Activated CD8-positive, alpha-beta memory T cell treated with anti-CD3 and anti-CD28 coated beads, Interleukin-2, amount 10 ng/mL, durations not matched to agents 7 days and 5 days (primary cell): ENCODE measurements around the gene FOXD4L6. TPM values are rescaled to one million over a fixed set of nuclear protein-coding genes. Genes with fewer than 3 reads are reported as not detected.
A peak's percentile ranks its signal among the peaks of the same experiment; 100 is the strongest.
"Not testable (repeated sequence)": the region's sequence is repeated elsewhere in the genome, so short reads cannot be mapped to it uniquely, and the experiment has no call there.

Experiments used
- ATAC-seq: fragments of 150-1000 bp; cut with Tn5 transposase; one replicate; pipeline ENCODE4 v1.10.0; 2021; ENCODE audit warnings: moderate library complexity
- CTCF ChIA-PET: fragments of 350-600 bp; sonication (Branson Sonifier 250); formaldehyde crosslinking; loops from one replicate; lab custom pipeline; 2021; ENCODE audit warnings: antibody characterized with exemption; lab: Charles Lee
- DNase-seq: peaks from one replicate; pipeline ENCODE4 v3.0.0-alpha.2; 2020
- H3K27ac Mint-ChIP-seq: one replicate; pipeline ENCODE4 v1.8.0; 2021; ENCODE audit warnings: mild to moderate bottlenecking, mixed read lengths
- H3K27me3 Mint-ChIP-seq: one replicate; pipeline ENCODE4 v1.8.0; 2021; ENCODE audit warnings: mixed read lengths
- H3K36me3 Mint-ChIP-seq: one replicate; pipeline ENCODE4 v1.8.0; 2021; ENCODE audit warnings: mild to moderate bottlenecking, mixed read lengths
- H3K4me1 Mint-ChIP-seq: one replicate; pipeline ENCODE4 v1.8.0; 2021; ENCODE audit warnings: mixed read lengths
- H3K4me3 Mint-ChIP-seq: one replicate; pipeline ENCODE4 v1.8.0; 2021; ENCODE audit warnings: mild to moderate bottlenecking, moderate library complexity, mixed read lengths
- H3K9me3 Mint-ChIP-seq: one replicate; pipeline ENCODE4 v1.8.0; 2022; ENCODE audit warnings: low read depth, mixed read lengths
- total RNA-seq, 2 experiments: library from RNA; stranded (reverse); gene quantifications; one replicate each; pipeline ENCODE4 v1.2.3, GENCODE V29; 2021

Gene FOXD4L6
- not detected for total RNA-seq

DNA sequence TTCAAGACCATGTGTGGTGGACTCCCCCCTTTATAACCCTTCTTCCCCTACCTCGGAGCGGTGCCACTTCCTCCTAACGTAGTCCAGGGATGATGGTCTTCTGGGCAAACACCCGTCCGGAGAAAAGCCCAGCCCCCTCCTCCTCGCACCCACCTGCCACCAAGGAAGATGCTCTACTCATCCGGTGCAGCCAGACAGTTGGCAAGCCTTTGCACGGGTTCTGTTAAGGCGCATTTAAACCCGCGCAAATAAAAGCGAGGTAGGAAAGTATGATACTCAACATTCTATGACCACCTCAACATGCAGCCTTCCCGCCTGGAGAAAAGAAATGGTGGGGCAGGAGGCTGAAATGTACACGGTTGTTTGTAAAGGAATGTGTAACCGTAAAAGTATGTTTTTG lies at the start of gene FOXD4L6:
Gene FOXD4L6, minus strand, starts transcription at position 101 of the 400 bp plus-strand sequence. CDS start 298 bp downstream, outside the sequence.
- H3K27ac Mint-ChIP-seq, CTCF ChIA-PET, H3K9me3 Mint-ChIP-seq, H3K4me3 Mint-ChIP-seq, DNase-seq, H3K27me3 Mint-ChIP-seq, H3K4me1 Mint-ChIP-seq, ATAC-seq, H3K36me3 Mint-ChIP-seq: not testable (repeated sequence)

DNA sequence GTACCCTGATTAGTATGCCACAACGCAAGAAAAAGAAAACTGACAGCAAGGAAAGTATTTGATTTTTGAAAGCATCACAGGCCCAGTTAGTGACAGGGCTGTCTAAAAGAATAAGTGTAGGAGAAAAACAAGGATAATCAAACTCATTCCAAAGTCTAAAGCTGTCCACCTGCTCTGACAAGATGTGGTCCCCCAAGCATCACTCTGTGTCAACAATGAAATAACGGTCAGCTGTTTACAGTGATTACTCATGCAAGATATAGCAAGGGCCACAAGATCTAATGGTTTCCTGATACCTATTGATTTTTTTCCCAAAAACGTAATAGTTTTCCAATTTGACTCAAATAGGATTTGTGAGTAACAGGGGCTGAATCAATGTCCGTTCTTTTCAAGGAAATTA lies 46.5 kb upstream of the FOXD4L6 start:
- ATAC-seq, DNase-seq, H3K9me3 Mint-ChIP-seq, H3K27ac Mint-ChIP-seq, CTCF ChIA-PET, H3K4me3 Mint-ChIP-seq, H3K27me3 Mint-ChIP-seq, H3K36me3 Mint-ChIP-seq, H3K4me1 Mint-ChIP-seq: not testable (repeated sequence)

DNA sequence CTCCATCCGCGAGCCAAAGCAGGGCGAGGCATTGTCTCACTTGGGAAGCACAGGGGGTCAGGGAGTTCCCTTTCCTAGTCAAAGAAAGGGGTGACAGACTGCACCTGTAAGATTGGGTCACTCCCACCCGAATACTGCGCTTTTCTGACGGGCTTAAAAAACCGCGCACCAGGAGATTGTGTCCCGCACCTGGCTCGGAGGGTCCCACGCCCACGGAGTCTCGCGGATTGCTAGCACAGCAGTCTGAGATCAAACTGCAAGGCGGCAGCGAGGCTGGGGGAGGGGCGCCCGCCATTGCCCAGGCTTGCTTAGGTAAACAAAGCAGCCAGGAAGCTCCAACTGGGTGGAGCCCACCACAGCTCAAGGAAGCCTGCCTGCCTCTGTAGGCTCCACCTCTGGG lies 21.6 kb upstream of the FOXD4L6 start:
- H3K9me3 Mint-ChIP-seq, H3K4me1 Mint-ChIP-seq, H3K27me3 Mint-ChIP-seq, H3K27ac Mint-ChIP-seq, ATAC-seq, DNase-seq, CTCF ChIA-PET, H3K4me3 Mint-ChIP-seq, H3K36me3 Mint-ChIP-seq: not testable (repeated sequence)

GRCh38 chr9:41141878-41142277 lies 13.4 kb upstream of the FOXD4L6 start:
- H3K4me1 Mint-ChIP-seq, DNase-seq, CTCF ChIA-PET, H3K9me3 Mint-ChIP-seq, H3K27me3 Mint-ChIP-seq, H3K36me3 Mint-ChIP-seq, ATAC-seq, H3K27ac Mint-ChIP-seq, H3K4me3 Mint-ChIP-seq: not testable (repeated sequence)

GRCh38 chr9:41126746-41127446 lies 1.6 kb downstream of the FOXD4L6 start:
- H3K4me1 Mint-ChIP-seq, H3K27me3 Mint-ChIP-seq, H3K4me3 Mint-ChIP-seq, H3K36me3 Mint-ChIP-seq, ATAC-seq, H3K9me3 Mint-ChIP-seq, CTCF ChIA-PET, H3K27ac Mint-ChIP-seq, DNase-seq: not testable (repeated sequence)

GRCh38 chr9:41125936-41126335 lies 2.5 kb downstream of the FOXD4L6 start:
- H3K9me3 Mint-ChIP-seq, DNase-seq, H3K27ac Mint-ChIP-seq, H3K27me3 Mint-ChIP-seq, H3K4me1 Mint-ChIP-seq, H3K36me3 Mint-ChIP-seq, ATAC-seq, CTCF ChIA-PET, H3K4me3 Mint-ChIP-seq: not testable (repeated sequence)

DNA sequence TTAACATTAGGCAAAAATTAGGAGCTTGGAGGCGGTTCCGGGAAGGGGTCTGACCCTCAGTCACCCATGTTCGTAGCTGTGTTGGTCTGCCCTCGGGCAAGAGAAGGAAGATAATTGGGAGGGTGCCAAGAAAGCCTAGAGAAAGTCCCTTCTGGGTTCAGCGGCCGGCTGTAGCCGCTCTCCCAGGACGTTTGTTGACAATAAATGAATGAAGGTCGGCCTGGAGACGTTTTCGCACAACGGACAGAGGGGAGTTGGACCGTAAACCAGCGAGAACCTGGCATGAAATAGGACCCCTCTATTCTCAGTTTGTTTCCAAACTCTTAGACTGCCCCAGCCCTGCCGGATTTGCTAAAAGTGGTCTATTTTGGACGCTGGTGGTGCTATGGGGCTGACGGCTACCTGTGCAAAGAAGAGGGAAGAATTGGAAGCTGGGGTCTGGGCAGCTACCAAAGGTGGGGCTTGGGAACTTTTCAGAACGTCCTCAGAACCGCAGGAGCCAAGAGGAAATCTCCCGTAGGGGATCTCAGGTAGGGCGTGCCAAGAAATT lies 3.3 kb downstream of the FOXD4L6 start:
- H3K9me3 Mint-ChIP-seq, CTCF ChIA-PET, H3K27me3 Mint-ChIP-seq, DNase-seq, ATAC-seq, H3K4me1 Mint-ChIP-seq, H3K27ac Mint-ChIP-seq, H3K4me3 Mint-ChIP-seq, H3K36me3 Mint-ChIP-seq: not testable (repeated sequence)

GRCh38 chr9:41124250-41125108 lies 4.0 kb downstream of the FOXD4L6 start:
- H3K4me3 Mint-ChIP-seq, CTCF ChIA-PET, ATAC-seq, H3K9me3 Mint-ChIP-seq, H3K27me3 Mint-ChIP-seq, H3K27ac Mint-ChIP-seq, H3K36me3 Mint-ChIP-seq, H3K4me1 Mint-ChIP-seq, DNase-seq: not testable (repeated sequence)

- H3K27ac Mint-ChIP-seq, H3K36me3 Mint-ChIP-seq, CTCF ChIA-PET, ATAC-seq, H3K4me3 Mint-ChIP-seq, DNase-seq, H3K27me3 Mint-ChIP-seq, H3K9me3 Mint-ChIP-seq, H3K4me1 Mint-ChIP-seq: not testable (repeated sequence)
These were observed 4.7 kb downstream of the FOXD4L6 start for GRCh38 chr9:41123812-41124211.

GRCh38 chr9:41123396-41123795 lies 5.1 kb downstream of the FOXD4L6 start:
- CTCF ChIA-PET, H3K4me1 Mint-ChIP-seq, DNase-seq, H3K27me3 Mint-ChIP-seq, H3K4me3 Mint-ChIP-seq, H3K9me3 Mint-ChIP-seq, ATAC-seq, H3K27ac Mint-ChIP-seq, H3K36me3 Mint-ChIP-seq: not testable (repeated sequence)

DNA sequence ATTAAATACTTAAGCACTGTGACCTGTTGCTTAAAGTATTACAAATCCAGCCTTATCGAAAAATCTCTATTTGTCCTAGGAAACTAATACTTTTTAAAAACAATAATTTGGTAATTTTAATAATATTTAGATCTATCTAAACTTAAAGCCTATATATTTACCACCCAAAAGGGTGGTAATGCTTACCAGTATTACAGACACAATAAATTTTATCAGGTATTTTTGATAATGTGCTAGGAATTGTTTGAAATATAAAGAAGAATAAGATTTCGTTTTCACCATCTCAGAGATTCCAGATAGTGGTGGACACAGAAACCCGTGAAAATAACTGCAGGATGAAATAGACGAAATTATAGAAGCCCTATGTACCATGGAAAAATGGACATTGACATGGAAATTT lies 7.8 kb downstream of the FOXD4L6 start:
- ATAC-seq, H3K4me3 Mint-ChIP-seq, DNase-seq, H3K27ac Mint-ChIP-seq, H3K4me1 Mint-ChIP-seq, H3K27me3 Mint-ChIP-seq, H3K9me3 Mint-ChIP-seq, CTCF ChIA-PET, H3K36me3 Mint-ChIP-seq: not testable (repeated sequence)

- not testable (repeated sequence) for H3K9me3 Mint-ChIP-seq
These were observed 8.8 kb downstream of the FOXD4L6 start for GRCh38 chr9:41119719-41120118.

DNA sequence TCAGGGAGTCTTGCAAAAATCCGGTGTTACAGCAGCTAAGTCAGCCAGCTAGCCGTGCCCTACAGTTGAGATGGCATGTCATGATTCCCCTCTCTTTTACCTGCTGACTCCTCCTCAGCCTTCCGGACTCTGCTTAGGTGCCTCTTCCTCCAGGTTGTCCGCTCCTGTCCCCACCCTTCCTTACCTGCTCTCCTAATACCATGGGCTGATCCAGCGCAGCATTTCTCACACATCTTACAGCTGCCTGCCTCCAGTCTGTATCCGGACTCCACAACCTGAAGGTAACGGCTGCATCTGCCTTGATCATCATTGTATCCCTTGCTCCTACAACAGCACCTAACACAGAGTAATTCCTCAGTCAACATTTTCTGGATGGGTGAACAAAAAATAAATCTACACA lies 9.2 kb downstream of the FOXD4L6 start:
- CTCF ChIA-PET, H3K27ac Mint-ChIP-seq, H3K9me3 Mint-ChIP-seq, H3K27me3 Mint-ChIP-seq, DNase-seq, H3K36me3 Mint-ChIP-seq, H3K4me3 Mint-ChIP-seq, H3K4me1 Mint-ChIP-seq, ATAC-seq: not testable (repeated sequence)

More at GRCh38 chr9:41119719-41120118, 8.8 kb downstream of the FOXD4L6 start:
- H3K27me3 Mint-ChIP-seq, DNase-seq, H3K4me3 Mint-ChIP-seq, H3K36me3 Mint-ChIP-seq, H3K27ac Mint-ChIP-seq, H3K4me1 Mint-ChIP-seq, CTCF ChIA-PET, ATAC-seq: not testable (repeated sequence)

DNA sequence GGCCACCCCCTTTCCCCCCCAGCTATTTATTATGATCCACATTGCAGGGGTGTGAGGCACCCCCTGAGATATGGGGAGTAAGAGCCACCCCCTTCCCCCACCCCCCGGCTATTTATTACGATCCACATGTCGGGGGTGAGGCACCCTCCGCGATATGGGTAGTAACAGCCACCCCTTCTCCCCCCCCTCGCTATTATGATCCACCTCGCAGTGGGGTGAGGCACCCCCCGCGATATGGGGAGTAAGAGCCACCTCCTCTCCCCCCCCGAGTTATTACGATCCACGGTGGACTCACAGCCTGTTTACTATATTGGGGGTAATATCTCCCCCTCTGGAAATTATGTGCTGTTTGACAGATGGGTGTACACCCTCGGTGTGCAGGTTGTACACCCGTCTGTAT lies 15.1 kb downstream of the FOXD4L6 start:
- CTCF ChIA-PET: not testable (repeated sequence)

More for the DNA sequence above, 15.1 kb downstream of the FOXD4L6 start:
- not testable (repeated sequence) for H3K27me3 Mint-ChIP-seq, H3K4me1 Mint-ChIP-seq, H3K4me3 Mint-ChIP-seq, H3K27ac Mint-ChIP-seq, DNase-seq, H3K36me3 Mint-ChIP-seq, H3K9me3 Mint-ChIP-seq
- peak; percentile 16 for ATAC-seq
